GM10266 (cell line): ENCODE results near the gene EIF4ENIF1.
"Not testable (repeated sequence)": the region's sequence is repeated elsewhere in the genome, so short reads cannot be mapped to it uniquely, and the experiment has no call there.

ENCODE experiments used
- DNase-seq: peaks from one replicate; pipeline ENCODE4 v3.0.0; 2012; ENCODE audit errors: extremely low spot score
- TF ChIP-seq, protein P1 (sequence below): IDR thresholded peaks from 2 replicates; pipeline ENCODE4 v1.5.1; 2012; ENCODE audit warnings: mild to moderate bottlenecking, low read depth; ENCODE audit not compliant: control insufficient read depth, insufficient read depth; ENCODE audit errors: missing control alignments

The EIF4ENIF1 gene

GRCh38 chr22:31490496-31490925 lies 869 bp upstream of the EIF4ENIF1 start:
- peak; percentile 85 for DNase-seq
- TF ChIP-seq, protein P1, sequence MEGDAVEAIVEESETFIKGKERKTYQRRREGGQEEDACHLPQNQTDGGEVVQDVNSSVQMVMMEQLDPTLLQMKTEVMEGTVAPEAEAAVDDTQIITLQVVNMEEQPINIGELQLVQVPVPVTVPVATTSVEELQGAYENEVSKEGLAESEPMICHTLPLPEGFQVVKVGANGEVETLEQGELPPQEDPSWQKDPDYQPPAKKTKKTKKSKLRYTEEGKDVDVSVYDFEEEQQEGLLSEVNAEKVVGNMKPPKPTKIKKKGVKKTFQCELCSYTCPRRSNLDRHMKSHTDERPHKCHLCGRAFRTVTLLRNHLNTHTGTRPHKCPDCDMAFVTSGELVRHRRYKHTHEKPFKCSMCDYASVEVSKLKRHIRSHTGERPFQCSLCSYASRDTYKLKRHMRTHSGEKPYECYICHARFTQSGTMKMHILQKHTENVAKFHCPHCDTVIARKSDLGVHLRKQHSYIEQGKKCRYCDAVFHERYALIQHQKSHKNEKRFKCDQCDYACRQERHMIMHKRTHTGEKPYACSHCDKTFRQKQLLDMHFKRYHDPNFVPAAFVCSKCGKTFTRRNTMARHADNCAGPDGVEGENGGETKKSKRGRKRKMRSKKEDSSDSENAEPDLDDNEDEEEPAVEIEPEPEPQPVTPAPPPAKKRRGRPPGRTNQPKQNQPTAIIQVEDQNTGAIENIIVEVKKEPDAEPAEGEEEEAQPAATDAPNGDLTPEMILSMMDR = peak; percentile 17

DNA sequence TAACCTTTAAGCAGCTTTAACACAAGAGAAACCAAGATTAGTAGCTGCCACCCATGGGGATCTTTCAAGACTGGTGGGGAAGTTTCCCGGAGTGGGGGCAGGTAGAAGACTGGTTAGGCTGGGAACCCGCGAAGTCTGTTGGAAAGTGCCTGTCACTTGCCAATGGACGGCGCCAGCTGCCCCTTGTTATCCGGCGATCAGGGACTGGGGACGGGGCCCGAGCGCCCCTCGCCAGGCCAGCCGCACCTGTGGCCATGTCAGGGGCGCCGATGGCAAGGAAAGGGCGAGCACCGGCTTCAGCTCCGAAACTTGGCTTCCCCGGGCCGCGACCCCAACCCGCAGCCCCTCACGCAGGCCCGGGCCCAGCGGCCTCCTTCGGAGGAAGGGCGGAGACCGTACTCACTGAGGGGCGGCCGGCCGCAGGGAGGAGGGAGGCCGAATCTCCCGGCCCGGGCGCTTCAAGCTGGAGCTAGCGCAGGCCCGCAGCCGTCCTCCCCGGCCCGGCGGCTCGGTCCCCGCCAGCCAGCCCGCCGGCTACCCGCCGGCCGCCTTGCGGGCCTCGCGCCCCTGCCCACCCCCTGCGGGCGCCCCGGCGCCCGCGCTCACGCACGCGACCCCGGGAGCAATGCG lies 539 bp downstream of the EIF4ENIF1 start:
- TF ChIP-seq, protein P1 = no peak
- DNase-seq = peak; percentile 53

DNA sequence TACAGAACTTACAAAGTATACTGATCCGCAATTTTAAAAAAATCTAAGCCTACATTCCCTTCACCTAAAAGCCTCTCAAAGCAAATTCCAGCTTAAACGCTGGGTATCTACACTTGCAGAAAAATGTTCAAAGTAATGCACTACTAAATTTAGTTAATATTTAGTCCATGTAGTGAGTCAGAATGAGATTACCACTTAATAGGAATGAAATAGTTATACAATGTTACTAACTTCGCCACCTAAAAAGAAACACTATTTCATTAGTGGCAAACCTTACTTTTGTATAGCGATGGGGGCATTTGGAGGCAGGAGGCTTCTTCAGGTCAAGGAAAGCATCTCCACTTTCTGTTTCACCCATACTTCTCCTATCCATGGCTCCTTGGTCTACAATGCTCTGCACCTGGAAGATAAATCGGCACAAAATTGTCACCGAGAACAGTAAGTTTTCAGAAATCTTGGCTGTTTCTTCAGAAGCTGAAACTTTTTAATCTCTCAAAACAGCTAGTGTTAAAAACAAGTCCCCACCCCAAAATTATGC lies 1.2 kb downstream of the EIF4ENIF1 start:
- TF ChIP-seq, protein P1 = no peak
- DNase-seq = peak; percentile 44

DNA sequence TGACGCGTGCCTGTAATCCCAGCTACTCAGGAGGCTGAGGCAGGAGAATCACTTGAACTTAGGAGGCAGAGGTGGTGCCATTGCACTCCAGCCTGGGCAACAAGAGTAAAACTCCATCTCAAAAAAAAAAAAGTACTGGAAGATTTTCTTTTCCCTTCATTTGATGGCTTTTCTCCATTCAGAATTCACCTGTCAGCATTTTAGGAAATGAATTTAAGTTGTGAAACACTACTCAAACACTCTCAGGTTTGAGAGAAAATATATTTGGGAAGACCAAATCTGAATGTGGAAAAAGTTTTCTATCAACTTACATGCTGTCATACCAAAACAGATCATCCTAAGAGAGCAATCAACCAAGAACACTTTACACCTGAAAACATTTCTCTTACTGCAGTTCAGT lies 2.7 kb downstream of the EIF4ENIF1 start:
- TF ChIP-seq, protein P1 = no peak

GRCh38 chr22:31486369-31486768 lies 3.3 kb downstream of the EIF4ENIF1 start:
- DNase-seq = not testable (repeated sequence)

More for the DNA sequence above, 2.7 kb downstream of the EIF4ENIF1 start:
- no peak for DNase-seq

GRCh38 chr22:31482470-31482869 lies 7.2 kb downstream of the EIF4ENIF1 start:
- not testable (repeated sequence) for DNase-seq

DNA sequence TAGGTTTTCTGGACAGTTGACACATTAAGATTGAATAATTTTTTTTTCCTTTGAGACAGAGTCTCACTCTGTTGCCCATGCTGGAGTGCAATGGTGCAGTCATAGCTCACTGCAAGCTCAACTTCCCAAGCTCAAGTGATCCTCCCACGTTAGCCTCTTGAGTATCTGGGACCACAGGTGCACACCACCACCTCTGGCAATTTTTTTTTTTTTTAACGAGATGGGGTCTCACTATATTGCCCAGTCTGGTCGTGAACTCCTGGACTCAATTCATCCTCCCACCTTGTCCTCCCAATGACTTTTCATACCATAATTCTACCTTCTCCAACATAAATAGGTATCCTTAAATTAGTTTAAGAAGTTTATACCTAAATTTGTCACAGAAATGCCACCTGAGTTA lies 8.5 kb downstream of the EIF4ENIF1 start:
- no peak for DNase-seq
- TF ChIP-seq, protein P1 = no peak

DNA sequence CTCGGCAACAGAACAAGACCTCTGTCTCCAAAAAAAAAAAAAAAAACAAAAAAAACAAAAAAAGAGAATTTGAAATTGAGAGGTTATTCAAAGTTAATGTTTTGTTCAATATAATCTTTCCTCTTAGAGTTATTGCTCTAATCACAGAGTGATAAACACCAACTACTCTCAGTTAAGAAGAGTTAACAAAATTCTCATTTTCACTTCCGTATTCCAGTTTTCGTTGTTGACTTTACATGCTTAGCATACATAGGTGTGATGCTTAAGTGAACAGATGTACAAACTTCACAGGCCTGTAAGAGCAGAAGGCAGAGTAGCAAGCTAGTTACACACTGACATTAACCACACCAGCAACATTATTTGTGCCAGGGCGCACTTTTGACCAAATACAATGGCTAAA lies 12.3 kb downstream of the EIF4ENIF1 start:
- TF ChIP-seq, protein P1 = no peak
- DNase-seq = peak; percentile 53
